Activated CD8-positive, alpha-beta memory T cell treated with anti-CD3 and anti-CD28 coated beads, Interleukin-2, amount 50 U/mL, for 4 hours (primary cell): Measurements from ENCODE around the gene SPATA16.
"Not testable (repeated sequence)": the region's sequence is repeated elsewhere in the genome, so short reads cannot be mapped to it uniquely, and the experiment has no call there.

Source experiments
- DNase-seq: peaks from one replicate; pipeline ENCODE4 v3.0.0-alpha.2; 2020

Gene SPATA16, protein sequence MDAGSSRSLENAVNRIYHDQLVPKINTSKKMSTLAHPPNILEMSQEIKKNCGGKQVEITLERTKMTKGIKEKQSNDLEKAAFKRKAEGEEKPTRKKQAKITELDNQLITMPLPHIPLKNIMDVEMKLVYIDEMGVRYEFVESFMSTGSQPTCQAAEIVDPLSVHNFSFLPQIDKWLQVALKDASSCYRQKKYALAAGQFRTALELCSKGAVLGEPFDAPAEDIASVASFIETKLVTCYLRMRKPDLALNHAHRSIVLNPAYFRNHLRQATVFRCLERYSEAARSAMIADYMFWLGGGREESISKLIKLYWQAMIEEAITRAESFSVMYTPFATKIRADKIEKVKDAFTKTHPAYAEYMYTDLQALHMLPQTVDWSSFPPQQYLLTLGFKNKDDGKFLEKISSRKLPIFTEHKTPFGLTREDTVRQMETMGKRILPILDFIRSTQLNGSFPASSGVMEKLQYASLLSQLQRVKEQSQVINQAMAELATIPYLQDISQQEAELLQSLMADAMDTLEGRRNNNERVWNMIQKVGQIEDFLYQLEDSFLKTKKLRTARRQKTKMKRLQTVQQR

GRCh38 chr3:173140986-173141385 lies at the start of gene SPATA16:
Gene SPATA16, minus strand, starts transcription at chr3:173141235. Its CDS starts 23,504 bp downstream, at chr3:173117731.
- DNase-seq: no peak

DNA sequence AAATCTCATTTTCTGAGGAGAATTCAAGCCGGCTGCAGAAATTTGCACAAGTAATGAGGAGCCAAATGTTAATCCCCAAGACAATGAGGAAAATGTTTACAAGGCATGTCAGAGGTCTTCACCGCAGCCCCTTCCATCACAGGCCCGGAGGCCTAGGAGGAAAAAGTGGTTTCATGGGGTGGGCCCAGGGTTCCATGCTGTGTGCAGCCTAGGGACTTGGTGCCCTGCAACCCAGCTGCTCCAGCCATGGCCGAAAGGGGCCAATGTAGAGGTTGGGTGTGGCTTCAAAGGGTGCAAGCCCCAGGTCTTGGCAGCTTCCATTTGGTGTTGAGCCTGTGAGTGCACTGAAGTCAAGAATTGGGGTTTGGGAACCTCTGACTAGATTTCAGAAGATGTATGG lies 42.0 kb upstream of the SPATA16 start:
- not testable (repeated sequence) for DNase-seq

DNA sequence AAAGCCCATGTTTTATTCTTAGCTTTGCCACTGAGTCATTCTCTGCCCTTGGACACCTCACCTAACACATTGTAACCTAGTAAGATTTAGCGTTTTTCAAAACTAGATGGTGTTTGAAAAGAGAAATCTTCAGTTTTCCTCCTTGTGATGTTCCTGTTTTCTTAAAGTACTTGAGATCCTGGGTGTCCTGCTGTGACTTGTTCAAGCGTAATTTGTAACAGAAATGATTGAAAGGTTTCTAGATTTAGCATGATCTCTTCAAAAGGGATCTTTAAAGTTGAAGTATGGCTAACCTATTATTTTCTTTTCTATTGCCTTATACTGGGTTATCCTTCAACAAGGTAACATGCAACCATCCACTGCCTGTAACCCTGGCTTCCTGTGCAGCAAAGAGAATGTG lies 32.6 kb upstream of the SPATA16 start:
- DNase-seq: no peak

DNA sequence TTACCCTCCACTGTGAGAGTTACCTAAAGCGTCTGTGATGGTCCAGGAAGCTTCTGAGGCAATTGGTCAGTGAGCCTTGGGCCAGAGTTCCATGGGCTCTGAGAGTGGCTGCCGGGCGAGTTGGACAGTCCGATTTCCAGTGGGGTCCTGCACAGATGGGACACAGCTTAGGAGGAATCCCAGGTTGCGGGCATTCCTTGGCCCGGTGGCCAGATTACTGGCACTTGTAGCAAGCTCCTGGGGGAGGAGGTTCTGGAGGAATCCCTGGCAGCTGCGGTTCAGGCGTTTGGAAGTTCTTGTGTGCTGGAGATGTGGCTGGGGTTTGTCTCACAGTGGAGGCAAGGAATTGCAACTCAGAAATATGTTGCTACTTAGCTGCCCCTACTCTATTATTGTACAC lies 18.1 kb upstream of the SPATA16 start:
- not testable (repeated sequence) for DNase-seq

DNA sequence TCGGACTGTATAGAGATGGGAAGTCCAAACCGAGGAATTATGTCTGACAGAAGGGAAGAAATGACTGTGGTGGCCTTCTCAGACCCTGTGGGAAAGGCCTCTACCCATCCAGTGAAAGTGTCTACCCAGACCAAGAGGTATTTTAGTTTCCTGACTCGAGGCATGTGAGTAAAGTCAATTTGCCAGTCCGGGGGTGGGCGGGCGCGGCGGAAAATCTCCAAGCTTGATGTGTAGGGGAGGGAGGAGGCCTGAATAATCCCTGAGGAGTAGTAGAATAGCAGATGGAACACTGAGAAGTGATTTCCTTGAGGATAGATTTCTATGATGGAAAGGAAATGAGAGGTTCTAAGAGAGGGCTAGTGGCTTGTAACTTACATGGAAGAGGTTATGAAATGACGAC lies 15.5 kb upstream of the SPATA16 start:
- not testable (repeated sequence) for DNase-seq

GRCh38 chr3:173153631-173154030 lies 12.6 kb upstream of the SPATA16 start:
- DNase-seq: no peak

- DNase-seq: no peak
Observed at GRCh38 chr3:173139420-173139819, 1.6 kb downstream of the SPATA16 start.

- DNase-seq: no peak
Observed at GRCh38 chr3:173138026-173138425, 3.0 kb downstream of the SPATA16 start.

DNA sequence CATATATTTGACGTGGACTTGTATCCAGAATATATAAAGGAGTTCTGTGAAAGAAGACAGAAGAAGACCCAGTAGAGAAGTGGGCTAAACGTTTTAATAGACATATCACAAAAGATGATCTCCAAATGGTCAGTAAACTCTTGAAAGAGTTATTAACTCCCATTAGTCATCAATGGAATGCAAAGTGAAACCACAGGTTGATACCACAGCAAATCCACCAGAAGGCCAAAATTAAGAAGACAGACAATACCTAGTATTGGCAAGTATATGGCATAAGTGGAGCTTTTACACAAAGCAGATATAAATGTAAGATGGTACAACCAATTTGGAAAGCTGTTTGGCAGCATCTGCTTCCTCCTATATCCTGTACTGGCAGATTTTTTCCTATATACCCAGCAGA lies 6.0 kb downstream of the SPATA16 start:
- no peak for DNase-seq

GRCh38 chr3:173128633-173129032 lies 12.4 kb downstream of the SPATA16 start:
- no peak for DNase-seq

GRCh38 chr3:173111321-173111720 lies 29.7 kb downstream of the SPATA16 start:
- DNase-seq: no peak

- no peak for DNase-seq
Observed at GRCh38 chr3:173109143-173109542, 31.9 kb downstream of the SPATA16 start.

DNA sequence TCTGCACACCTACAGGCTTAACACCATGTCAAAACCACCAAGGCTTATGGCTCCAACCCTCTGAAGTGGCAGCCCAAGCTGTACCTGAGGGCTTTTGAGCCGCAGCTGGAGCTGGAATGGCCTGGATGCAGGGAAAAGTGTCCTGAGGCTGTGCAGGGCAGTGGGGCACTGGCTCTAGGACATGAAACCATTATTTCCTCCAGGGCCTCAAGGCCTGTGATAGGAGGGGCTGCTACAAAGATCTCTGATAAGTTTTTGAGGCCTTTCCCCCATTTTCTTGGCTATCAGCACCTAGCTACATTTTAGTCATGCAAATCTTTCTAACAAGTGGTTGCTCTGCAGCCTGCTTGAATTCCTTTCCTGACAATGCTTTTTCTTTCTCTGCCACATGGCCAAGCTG lies 37.6 kb downstream of the SPATA16 start:
- DNase-seq: no peak

- no peak for DNase-seq
Observed at GRCh38 chr3:173098959-173099358, 42.1 kb downstream of the SPATA16 start.

DNA sequence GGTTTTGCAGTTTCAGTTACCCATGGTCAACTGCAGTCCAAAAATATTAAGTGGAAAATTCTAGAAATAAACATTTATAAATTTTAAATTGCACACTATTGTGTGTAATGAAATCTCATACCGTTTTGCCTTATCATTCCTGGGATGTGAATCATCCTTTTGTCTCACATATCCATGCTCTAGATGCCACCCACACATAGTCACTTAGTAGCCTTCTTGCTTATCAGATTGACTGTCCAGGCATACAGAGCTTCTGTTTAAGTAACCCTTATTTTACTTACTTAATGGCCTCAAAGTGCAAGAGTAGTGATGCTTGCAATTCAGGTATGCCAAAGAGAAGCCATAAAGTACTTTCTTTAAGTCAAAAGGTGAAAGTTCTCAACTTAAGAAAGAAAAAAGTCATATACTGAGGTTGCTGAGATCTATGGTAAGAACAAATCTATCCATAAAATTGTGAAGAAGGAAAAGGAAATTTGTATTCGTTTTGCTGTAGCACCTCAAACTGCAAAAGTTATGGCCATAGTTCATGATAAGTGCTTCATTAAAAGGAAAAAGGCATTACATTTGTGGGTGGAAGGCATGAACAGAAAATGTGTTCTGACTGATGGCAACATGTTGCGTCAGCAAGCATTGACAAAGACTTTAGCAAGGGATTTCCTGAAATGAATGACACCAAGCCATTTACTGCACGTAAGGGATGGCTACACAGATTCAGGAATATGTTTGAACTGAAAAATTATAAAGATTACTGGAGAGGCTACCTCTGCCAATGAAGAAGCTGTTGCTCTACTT lies 43.8 kb downstream of the SPATA16 start:
- DNase-seq: no peak

DNA sequence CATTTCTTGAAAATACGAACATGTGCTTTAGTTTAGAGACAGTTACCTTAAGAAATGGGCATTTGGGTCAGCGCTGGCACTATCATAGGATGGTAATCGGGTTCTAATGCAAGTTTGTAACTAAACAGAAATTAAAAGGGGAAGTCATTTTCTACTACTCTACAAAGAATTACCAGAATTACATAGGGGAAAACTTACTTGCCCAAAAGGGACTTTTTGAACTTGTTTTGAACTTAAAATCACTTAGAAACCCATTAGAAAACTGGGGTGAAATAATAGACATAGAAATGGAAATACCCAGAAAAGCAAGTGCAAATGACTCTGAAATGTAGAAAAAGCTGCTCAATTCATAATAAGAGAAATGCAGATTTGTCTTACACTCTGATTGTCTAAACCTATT lies 44.9 kb downstream of the SPATA16 start:
- DNase-seq: no peak

- no peak for DNase-seq
Observed at GRCh38 chr3:173092038-173092437, 49.0 kb downstream of the SPATA16 start.

DNA sequence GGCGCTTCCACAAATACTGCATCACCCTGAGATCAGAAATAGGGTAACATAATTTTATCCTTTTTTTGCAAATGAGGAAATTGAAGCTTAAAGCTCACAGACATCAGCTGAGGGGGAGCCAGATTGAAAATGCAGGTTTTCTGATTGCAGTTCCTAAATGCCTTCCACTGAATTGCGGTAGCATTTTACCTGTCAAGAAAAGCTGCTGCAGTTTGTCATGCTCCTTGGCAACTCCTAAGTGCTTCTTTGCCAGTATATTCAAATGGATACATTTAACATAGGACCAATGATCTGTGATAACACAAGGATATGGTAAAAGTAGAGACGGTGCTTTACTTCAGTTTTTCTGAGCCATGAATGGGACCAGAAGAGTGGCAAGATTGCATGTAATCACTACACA lies 50.5 kb downstream of the SPATA16 start:
- no peak for DNase-seq

DNA sequence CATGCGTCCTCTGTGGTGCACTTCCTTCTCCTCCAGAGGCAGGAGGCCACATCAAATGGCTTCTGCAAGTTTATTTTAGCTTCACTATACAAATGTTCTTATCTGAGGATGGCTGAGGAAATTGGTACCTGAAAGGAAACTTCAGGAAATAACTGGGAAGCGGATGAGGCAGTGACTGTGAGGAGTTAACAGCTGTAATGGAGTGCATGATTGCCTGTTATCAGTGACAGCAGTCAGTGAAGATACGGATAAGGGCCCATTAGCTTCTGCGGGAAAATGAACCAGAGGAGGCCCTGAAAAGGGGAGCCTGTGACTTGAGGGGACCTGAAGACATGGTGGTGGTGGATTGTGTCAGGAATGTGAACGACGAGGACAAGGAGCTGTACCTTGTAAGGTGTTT lies 51.8 kb downstream of the SPATA16 start:
- no peak for DNase-seq

DNA sequence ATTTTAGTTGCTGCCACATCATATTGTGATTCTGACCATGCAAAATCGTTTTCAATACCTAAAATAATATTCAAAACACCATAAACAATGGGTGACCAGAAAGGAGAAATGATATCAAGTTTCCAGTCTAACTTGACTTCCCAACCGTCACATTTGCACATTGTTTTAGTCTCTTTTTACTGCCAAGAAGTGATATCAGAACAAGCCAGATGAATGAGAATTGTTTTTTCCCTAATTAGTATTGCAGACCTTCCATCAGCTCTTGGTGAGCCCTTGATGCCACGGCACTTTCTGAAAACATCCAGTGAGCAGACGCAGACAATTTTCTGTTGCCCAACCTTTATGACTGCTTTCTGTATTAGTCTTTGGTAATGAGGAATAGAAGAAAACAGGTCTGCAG lies 62.5 kb downstream of the SPATA16 start:
- no peak for DNase-seq

DNA sequence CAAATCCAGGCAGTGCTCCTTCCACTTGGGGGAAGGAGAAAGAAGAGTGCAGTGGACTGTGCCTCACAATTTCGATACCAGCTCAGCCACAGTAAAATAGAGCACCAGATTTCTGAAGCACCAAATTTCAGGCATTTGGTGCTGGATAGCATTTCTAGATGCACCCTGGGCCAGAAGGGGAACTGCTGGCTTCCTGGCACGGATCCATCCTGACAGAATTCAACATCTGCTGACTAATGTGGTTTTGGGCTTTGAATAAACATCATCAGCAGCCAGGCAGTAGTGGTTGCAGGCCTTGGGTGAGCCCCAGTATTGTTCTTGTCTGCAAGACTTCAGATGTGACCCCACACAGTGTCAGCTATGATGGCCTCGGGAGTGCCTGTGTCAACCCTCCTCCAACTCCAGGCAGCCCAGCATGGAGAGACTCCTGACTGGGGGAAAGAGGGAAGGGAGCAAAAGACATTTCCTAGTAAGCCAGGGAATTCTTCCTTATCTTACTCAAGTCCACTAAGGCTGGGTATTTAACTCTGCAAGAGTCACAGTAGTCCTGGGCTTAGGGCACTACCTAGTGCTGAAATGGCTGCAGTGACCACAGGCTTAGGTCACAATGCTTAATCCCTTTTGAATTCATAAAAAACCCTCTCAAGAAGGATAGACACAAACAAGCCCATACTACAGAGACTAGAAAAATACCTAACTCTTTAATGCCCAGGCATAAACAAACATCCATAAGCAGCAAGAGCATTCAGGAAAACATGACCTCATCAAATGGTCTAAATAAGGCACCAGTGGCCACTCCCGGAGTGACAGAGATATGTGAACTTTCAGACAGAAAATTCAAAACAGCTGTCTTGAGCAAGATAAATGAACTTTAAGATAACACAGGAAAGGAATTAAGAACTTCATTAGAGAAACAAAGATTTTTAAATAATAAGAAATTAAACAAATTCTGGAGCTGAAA lies 74.7 kb downstream of the SPATA16 start:
- DNase-seq: no peak

DNA sequence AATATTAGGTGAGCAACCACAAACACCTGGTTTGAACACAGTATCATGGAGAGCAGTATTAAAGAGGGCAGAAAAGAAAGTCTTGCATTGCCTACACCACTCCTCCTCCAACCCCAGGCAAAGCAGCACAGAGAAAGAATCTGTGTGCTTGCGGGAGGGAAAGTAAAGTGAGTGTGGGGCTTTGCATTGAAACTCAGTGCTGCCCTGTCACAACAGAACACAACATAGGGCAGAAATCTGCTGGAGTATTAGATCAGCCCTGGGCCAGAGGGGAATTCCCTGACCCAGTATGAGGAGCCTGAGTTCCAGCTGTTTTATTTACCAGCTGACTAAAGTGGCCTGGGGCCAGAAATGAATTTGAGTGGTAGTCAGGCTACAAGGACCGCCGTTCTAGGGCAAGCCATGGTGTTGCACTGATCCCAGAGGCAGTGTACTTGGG lies 75.5 kb downstream of the SPATA16 start:
- DNase-seq: no peak

- DNase-seq: no peak
Observed at GRCh38 chr3:173064631-173065030, 76.4 kb downstream of the SPATA16 start.
